ENCODE measurements around the gene CACNA2D2.

CACNA2D2 gene

GRCh38 chr3:50396502-50396901 is 106.9 kb downstream of the CACNA2D2 start:
- TF ChIP-seq, protein P1, sequence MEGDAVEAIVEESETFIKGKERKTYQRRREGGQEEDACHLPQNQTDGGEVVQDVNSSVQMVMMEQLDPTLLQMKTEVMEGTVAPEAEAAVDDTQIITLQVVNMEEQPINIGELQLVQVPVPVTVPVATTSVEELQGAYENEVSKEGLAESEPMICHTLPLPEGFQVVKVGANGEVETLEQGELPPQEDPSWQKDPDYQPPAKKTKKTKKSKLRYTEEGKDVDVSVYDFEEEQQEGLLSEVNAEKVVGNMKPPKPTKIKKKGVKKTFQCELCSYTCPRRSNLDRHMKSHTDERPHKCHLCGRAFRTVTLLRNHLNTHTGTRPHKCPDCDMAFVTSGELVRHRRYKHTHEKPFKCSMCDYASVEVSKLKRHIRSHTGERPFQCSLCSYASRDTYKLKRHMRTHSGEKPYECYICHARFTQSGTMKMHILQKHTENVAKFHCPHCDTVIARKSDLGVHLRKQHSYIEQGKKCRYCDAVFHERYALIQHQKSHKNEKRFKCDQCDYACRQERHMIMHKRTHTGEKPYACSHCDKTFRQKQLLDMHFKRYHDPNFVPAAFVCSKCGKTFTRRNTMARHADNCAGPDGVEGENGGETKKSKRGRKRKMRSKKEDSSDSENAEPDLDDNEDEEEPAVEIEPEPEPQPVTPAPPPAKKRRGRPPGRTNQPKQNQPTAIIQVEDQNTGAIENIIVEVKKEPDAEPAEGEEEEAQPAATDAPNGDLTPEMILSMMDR (IDR thresholded peaks at IDR 0.05; ENCODE audit: borderline replicate concordance, insufficient read depth, low read depth, low read length), result no peak
- no peak overlapping the region for H3K4me3 ChIP-seq (ENCODE audit: low read depth, low read length)

GRCh38 chr3:50395070-50395860 is 108.2 kb downstream of the CACNA2D2 start:
- TF ChIP-seq, protein P1 (IDR thresholded peaks at IDR 0.05; ENCODE audit: borderline replicate concordance, insufficient read depth, low read depth, low read length), result no peak
- H3K4me3 ChIP-seq (ENCODE audit: low read depth, low read length), result no peak overlapping the region

DNA sequence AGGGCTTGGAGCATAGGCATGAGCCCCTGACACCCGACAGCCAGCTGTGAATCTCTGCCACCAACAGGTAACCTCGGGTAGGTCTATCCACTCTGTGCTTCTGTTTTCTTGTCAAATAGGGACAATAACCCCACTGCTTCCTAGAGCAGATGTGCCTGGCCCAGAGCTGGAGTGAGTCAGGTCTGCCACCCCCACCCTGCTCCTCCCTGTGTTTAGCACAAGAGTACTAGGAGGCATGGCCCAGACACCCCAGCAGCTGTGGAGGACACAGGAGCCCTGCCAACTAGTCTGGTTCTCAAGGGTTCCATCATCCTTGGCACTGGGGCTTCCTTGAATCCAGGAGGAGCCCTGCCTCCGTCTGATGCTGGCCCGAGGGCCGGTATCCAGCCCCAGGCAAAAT is 110.4 kb downstream of the CACNA2D2 start:
- TF ChIP-seq, protein P1 (IDR thresholded peaks at IDR 0.05; ENCODE audit: borderline replicate concordance, insufficient read depth, low read depth, low read length), result no peak
- no peak overlapping the region for H3K4me3 ChIP-seq (ENCODE audit: low read depth, low read length)

- TF ChIP-seq, protein P1 (IDR thresholded peaks at IDR 0.05; ENCODE audit: borderline replicate concordance, insufficient read depth, low read depth, low read length), result no peak
- H3K4me3 ChIP-seq (ENCODE audit: low read depth, low read length), result no peak overlapping the region
These were observed 111.2 kb downstream of the CACNA2D2 start for GRCh38 chr3:50392101-50392715.

- no peak overlapping the region for H3K4me3 ChIP-seq (ENCODE audit: low read depth, low read length)
- TF ChIP-seq, protein P1 (IDR thresholded peaks at IDR 0.05; ENCODE audit: borderline replicate concordance, insufficient read depth, low read depth, low read length), result no peak
These were observed 112.8 kb downstream of the CACNA2D2 start for GRCh38 chr3:50390508-50391224.

GRCh38 chr3:50389414-50389767 is 114.0 kb downstream of the CACNA2D2 start:
- TF ChIP-seq, protein P1 (IDR thresholded peaks at IDR 0.05; ENCODE audit: borderline replicate concordance, insufficient read depth, low read depth, low read length), result no peak
- H3K4me3 ChIP-seq (ENCODE audit: low read depth, low read length), result no peak overlapping the region

All from GM12875 (cell line).